Vagina (tissue), 2 donors: ENCODE measurements around the gene ANGPTL5.

ENCODE experiments used
- CTCF ChIP-seq, 3 experiments: fragments of 450-650 bp in 2 of 3; fragments of 200-600 bp in 1 of 3; sonication (generic) in 1 of 3; IDR thresholded peaks; one replicate each; pipeline ENCODE4 v1.5.1; 2017 to 2019; ENCODE audit warnings: antibody characterized with exemption in 3 of 3, mild to moderate bottlenecking in 2 of 3, moderate library complexity in 2 of 3
- POLR2AphosphoS5 ChIP-seq, 2 donors: sonication (generic); formaldehyde crosslinking; IDR thresholded peaks; one replicate each; pipeline ENCODE4 v1.9.0; 2017; ENCODE audit warnings: antibody characterized with exemption in 2 of 2, mild to moderate bottlenecking in 2 of 2, low read depth in 1 of 2; ENCODE audit not compliant: insufficient read depth in 1 of 2

GRCh38 chr11:101931692-101932091, 15.4 kb upstream of the ANGPTL5 start:
- no peak for TF ChIP-seq POLR2AphosphoS5 (IDR thresholded peaks at IDR 0.05; ENCODE audit: insufficient read depth in 1 of 2, low read depth in 1 of 2)
- TF ChIP-seq CTCF (IDR thresholded peaks at IDR 0.05): no peak
